Measurements from ENCODE around the gene C1orf232. TPM values are rescaled to one million over a fixed set of nuclear protein-coding genes. Genes with fewer than 3 reads are reported as not detected.

The C1orf232 gene
- polyA plus RNA-seq, 2 donors, result not detected

- no peaks in the 10 kb centered on the region for H3K4me1 ChIP-seq (ENCODE audit: control insufficient read depth in 2 of 2, insufficient read depth in 2 of 2, low read length in 1 of 2)
- no peak overlapping the region for H3K4me3 ChIP-seq (ENCODE audit: low read depth in 1 of 2, low read length in 2 of 2)
- no peaks in the 10 kb centered on the region for H3K9me3 ChIP-seq (ENCODE audit: control insufficient read depth in 2 of 2, insufficient read depth in 1 of 2, low read depth in 1 of 2, low read length in 1 of 2)
- H3K27ac ChIP-seq (ENCODE audit: low read depth in 2 of 2, low read length in 1 of 2), result no peak overlapping the region
- WGBS, 2 donors, result 30% methylated on average over 19 of the region's 19 CpGs
- H3K27me3 ChIP-seq (ENCODE audit: control insufficient read depth in 1 of 2, insufficient read depth in 2 of 2, low read length in 2 of 2), result no peaks in the 10 kb centered on the region
- no peaks in the 10 kb centered on the region for H3K36me3 ChIP-seq (ENCODE audit: control insufficient read depth in 2 of 2, insufficient read depth in 2 of 2, low read length in 1 of 2)
These were observed 23.5 kb downstream of the C1orf232 start for GRCh38 chr1:26145041-26145959.

- Histone ChIP-seq H3K27ac (ENCODE audit: low read depth in 2 of 2, low read length in 1 of 2) (no peak overlapping the region), H3K4me1 (ENCODE audit: control insufficient read depth in 2 of 2, insufficient read depth in 2 of 2, low read length in 1 of 2) (no peaks in the 10 kb centered on the region), H3K36me3 (ENCODE audit: control insufficient read depth in 2 of 2, insufficient read depth in 2 of 2, low read length in 1 of 2) (no peaks in the 10 kb centered on the region), H3K4me3 (ENCODE audit: low read depth in 1 of 2, low read length in 2 of 2) (no peak overlapping the region), H3K27me3 (ENCODE audit: control insufficient read depth in 1 of 2, insufficient read depth in 2 of 2, low read length in 2 of 2) (no peaks in the 10 kb centered on the region), H3K9me3 (ENCODE audit: control insufficient read depth in 2 of 2, insufficient read depth in 1 of 2, low read depth in 1 of 2, low read length in 1 of 2) (no peaks in the 10 kb centered on the region)
- WGBS, 2 donors, result 74 to 83% methylated on average over 8 of the region's 8 CpGs
These were observed 26.6 kb downstream of the C1orf232 start for GRCh38 chr1:26142159-26142558.

DNA sequence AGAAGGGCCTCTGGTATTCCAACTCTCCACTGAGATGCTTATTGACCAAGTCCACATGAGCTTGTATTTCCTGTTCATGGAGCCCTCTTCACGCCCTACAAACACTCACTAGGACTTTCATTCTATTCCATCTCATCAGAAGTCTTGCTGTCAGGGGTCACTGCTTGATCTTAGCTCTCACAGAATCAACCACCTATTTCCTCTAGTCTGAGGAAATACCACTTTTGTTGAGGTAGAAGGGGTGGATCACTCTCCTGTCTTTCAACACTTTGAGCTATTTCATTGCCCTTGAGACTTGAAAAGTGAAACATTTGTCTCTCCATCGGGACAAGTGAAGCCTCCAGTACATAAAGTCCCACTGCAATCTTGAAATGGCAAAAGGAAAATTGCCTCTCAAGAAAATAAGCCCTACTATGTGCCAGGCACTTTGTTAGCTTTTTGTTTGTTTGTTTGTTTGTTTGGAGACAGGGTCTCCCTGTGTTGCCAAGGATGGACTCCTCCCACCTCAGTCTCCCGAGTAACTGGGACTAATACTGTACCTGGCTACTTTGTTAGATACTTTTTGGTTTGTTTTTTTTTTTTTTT is 29.7 kb downstream of the C1orf232 start:
- 65 to 67% methylated on average over 3 of the region's 3 CpGs for WGBS, 2 donors
- Histone ChIP-seq H3K4me3 (ENCODE audit: low read depth in 1 of 2, low read length in 2 of 2) (no peak overlapping the region), H3K4me1 (ENCODE audit: control insufficient read depth in 2 of 2, insufficient read depth in 2 of 2, low read length in 1 of 2) (no peaks in the 10 kb centered on the region), H3K36me3 (ENCODE audit: control insufficient read depth in 2 of 2, insufficient read depth in 2 of 2, low read length in 1 of 2) (no peaks in the 10 kb centered on the region), H3K9me3 (ENCODE audit: control insufficient read depth in 2 of 2, insufficient read depth in 1 of 2, low read depth in 1 of 2, low read length in 1 of 2) (no peaks in the 10 kb centered on the region), H3K27me3 (ENCODE audit: control insufficient read depth in 1 of 2, insufficient read depth in 2 of 2, low read length in 2 of 2) (no peaks in the 10 kb centered on the region), H3K27ac (ENCODE audit: low read depth in 2 of 2, low read length in 1 of 2) (no peak overlapping the region)

- WGBS, 2 donors, result 89 to 94% methylated on average over 3 of the region's 3 CpGs
- Histone ChIP-seq H3K27me3 (ENCODE audit: control insufficient read depth in 1 of 2, insufficient read depth in 2 of 2, low read length in 2 of 2) (no peaks in the 10 kb centered on the region), H3K36me3 (ENCODE audit: control insufficient read depth in 2 of 2, insufficient read depth in 2 of 2, low read length in 1 of 2) (no peaks in the 10 kb centered on the region), H3K27ac (ENCODE audit: low read depth in 2 of 2, low read length in 1 of 2) (no peak overlapping the region), H3K4me1 (ENCODE audit: control insufficient read depth in 2 of 2, insufficient read depth in 2 of 2, low read length in 1 of 2) (no peaks in the 10 kb centered on the region), H3K9me3 (ENCODE audit: control insufficient read depth in 2 of 2, insufficient read depth in 1 of 2, low read depth in 1 of 2, low read length in 1 of 2) (no peaks in the 10 kb centered on the region), H3K4me3 (ENCODE audit: low read depth in 1 of 2, low read length in 2 of 2) (no peak overlapping the region)
These were observed 34.3 kb downstream of the C1orf232 start for GRCh38 chr1:26134466-26134865.

- Histone ChIP-seq H3K27ac (ENCODE audit: low read depth in 2 of 2, low read length in 1 of 2) (no peak overlapping the region), H3K4me1 (ENCODE audit: control insufficient read depth in 2 of 2, insufficient read depth in 2 of 2, low read length in 1 of 2) (no peaks in the 10 kb centered on the region), H3K36me3 (ENCODE audit: control insufficient read depth in 2 of 2, insufficient read depth in 2 of 2, low read length in 1 of 2) (no peaks in the 10 kb centered on the region), H3K27me3 (ENCODE audit: control insufficient read depth in 1 of 2, insufficient read depth in 2 of 2, low read length in 2 of 2) (no peaks in the 10 kb centered on the region), H3K4me3 (ENCODE audit: low read depth in 1 of 2, low read length in 2 of 2) (no peak overlapping the region), H3K9me3 (ENCODE audit: control insufficient read depth in 2 of 2, insufficient read depth in 1 of 2, low read depth in 1 of 2, low read length in 1 of 2) (no peaks in the 10 kb centered on the region)
- WGBS, 2 donors, result 93 to 94% methylated on average over 2 of the region's 2 CpGs
These were observed 36.0 kb downstream of the C1orf232 start for GRCh38 chr1:26132834-26133167.

GRCh38 chr1:26132128-26132833 is 36.5 kb downstream of the C1orf232 start:
- Histone ChIP-seq H3K27me3 (ENCODE audit: control insufficient read depth in 1 of 2, insufficient read depth in 2 of 2, low read length in 2 of 2) (no peaks in the 10 kb centered on the region), H3K36me3 (ENCODE audit: control insufficient read depth in 2 of 2, insufficient read depth in 2 of 2, low read length in 1 of 2) (no peaks in the 10 kb centered on the region), H3K27ac (ENCODE audit: low read depth in 2 of 2, low read length in 1 of 2) (no peak overlapping the region), H3K9me3 (ENCODE audit: control insufficient read depth in 2 of 2, insufficient read depth in 1 of 2, low read depth in 1 of 2, low read length in 1 of 2) (no peaks in the 10 kb centered on the region), H3K4me1 (ENCODE audit: control insufficient read depth in 2 of 2, insufficient read depth in 2 of 2, low read length in 1 of 2) (no peaks in the 10 kb centered on the region), H3K4me3 (ENCODE audit: low read depth in 1 of 2, low read length in 2 of 2) (no peak overlapping the region)
- WGBS, 2 donors, result 74 to 77% methylated on average over 5 of the region's 5 CpGs

DNA sequence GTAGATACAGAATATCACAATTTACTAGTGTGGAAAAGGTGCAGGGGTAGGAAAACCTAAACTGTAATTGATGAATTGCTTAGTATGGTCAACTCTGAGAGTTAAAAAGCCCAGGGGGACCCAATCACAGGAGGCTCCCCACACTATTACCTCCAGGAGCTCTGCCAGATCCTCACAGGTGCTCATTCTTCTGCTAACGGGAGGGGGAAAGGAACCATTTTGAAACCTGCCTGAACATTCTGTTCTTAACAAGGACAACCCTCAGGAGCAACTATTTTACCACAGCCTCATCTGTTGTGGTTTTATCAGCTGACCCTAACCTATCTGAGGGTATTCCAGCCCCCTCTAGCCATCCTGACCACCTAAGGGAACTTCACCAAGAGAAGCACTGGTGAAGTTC is 38.1 kb downstream of the C1orf232 start:
- no peaks in the 10 kb centered on the region for H3K4me1 ChIP-seq (ENCODE audit: control insufficient read depth in 2 of 2, insufficient read depth in 2 of 2, low read length in 1 of 2)
- no peaks in the 10 kb centered on the region for H3K36me3 ChIP-seq (ENCODE audit: control insufficient read depth in 2 of 2, insufficient read depth in 2 of 2, low read length in 1 of 2)
- H3K4me3 ChIP-seq (ENCODE audit: low read depth in 1 of 2, low read length in 2 of 2), result no peak overlapping the region
- no peaks in the 10 kb centered on the region for H3K9me3 ChIP-seq (ENCODE audit: control insufficient read depth in 2 of 2, insufficient read depth in 1 of 2, low read depth in 1 of 2, low read length in 1 of 2)
- 47 to 65% methylated on average over 1 of the region's 1 CpG for WGBS, 2 donors
- no peaks in the 10 kb centered on the region for H3K27me3 ChIP-seq (ENCODE audit: control insufficient read depth in 1 of 2, insufficient read depth in 2 of 2, low read length in 2 of 2)
- H3K27ac ChIP-seq (ENCODE audit: low read depth in 2 of 2, low read length in 1 of 2), result no peak overlapping the region

DNA sequence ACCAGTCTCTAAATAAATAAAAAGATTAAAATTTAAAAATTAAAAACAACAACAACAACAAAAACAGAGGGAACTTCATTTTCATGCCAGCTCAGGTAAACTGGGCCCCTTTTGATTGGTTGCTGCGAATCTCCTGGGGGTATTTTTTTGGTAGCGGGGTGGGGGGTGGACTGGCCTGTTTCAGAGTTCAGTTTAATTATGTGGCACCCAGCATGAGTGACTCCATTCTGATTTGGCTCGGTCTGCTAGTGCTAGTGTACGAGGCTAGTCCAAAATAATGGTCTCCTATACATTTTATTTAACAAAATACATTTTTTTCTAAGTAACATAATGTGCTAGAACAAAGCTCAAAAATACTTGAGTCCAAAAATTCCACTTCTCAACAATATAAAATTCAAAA is 39.0 kb downstream of the C1orf232 start:
- H3K36me3 ChIP-seq (ENCODE audit: control insufficient read depth in 2 of 2, insufficient read depth in 2 of 2, low read length in 1 of 2), result no peaks in the 10 kb centered on the region
- WGBS, 2 donors, result 95 to 98% methylated on average over 4 of the region's 4 CpGs
- H3K4me3 ChIP-seq (ENCODE audit: low read depth in 1 of 2, low read length in 2 of 2), result no peak overlapping the region
- H3K27me3 ChIP-seq (ENCODE audit: control insufficient read depth in 1 of 2, insufficient read depth in 2 of 2, low read length in 2 of 2), result no peaks in the 10 kb centered on the region
- no peak overlapping the region for H3K27ac ChIP-seq (ENCODE audit: low read depth in 2 of 2, low read length in 1 of 2)
- no peaks in the 10 kb centered on the region for H3K9me3 ChIP-seq (ENCODE audit: control insufficient read depth in 2 of 2, insufficient read depth in 1 of 2, low read depth in 1 of 2, low read length in 1 of 2)
- H3K4me1 ChIP-seq (ENCODE audit: control insufficient read depth in 2 of 2, insufficient read depth in 2 of 2, low read length in 1 of 2), result no peaks in the 10 kb centered on the region

- 37 to 41% methylated on average over 13 of the region's 13 CpGs for WGBS, 2 donors
- Histone ChIP-seq H3K27ac (ENCODE audit: low read depth in 2 of 2, low read length in 1 of 2) (peak overlapping the region; percentile 3 to 73), H3K4me3 (ENCODE audit: low read depth in 1 of 2, low read length in 2 of 2) (peak overlapping the region in 1 of 2 donors; percentile 2), H3K27me3 (ENCODE audit: control insufficient read depth in 1 of 2, insufficient read depth in 2 of 2, low read length in 2 of 2) (no peaks in the 10 kb centered on the region), H3K9me3 (ENCODE audit: control insufficient read depth in 2 of 2, insufficient read depth in 1 of 2, low read depth in 1 of 2, low read length in 1 of 2) (no peaks in the 10 kb centered on the region), H3K36me3 (ENCODE audit: control insufficient read depth in 2 of 2, insufficient read depth in 2 of 2, low read length in 1 of 2) (no peaks in the 10 kb centered on the region), H3K4me1 (ENCODE audit: control insufficient read depth in 2 of 2, insufficient read depth in 2 of 2, low read length in 1 of 2) (no peaks in the 10 kb centered on the region)
These were observed 41.3 kb downstream of the C1orf232 start for GRCh38 chr1:26127235-26128163.

All from esophagus (tissue), 2 donors.